GM12878 (cell line): Measurements from ENCODE around the gene VPS26A. TPM values are rescaled to one million over a fixed set of nuclear protein-coding genes. Genes with fewer than 3 reads are reported as not detected.

Experiments used
- ASH2L ChIP-seq: fragments of 300-600, 200-600 bp; sonication (generic); IDR thresholded peaks from 2 replicates; pipeline ENCODE4 v1.6.1; 2017; ENCODE audit warnings: low read depth, mild to moderate bottlenecking, borderline replicate concordance
- ATF2 ChIP-seq: IDR thresholded peaks from 2 replicates; pipeline ENCODE4 v1.6.1; 2012; ENCODE audit warnings: low read length, inconsistent platforms
- CTCF ChIP-seq, 3 experiments: IDR thresholded peaks in 2 of 3; conservative IDR thresholded peaks in 1 of 3; 2 replicates each; pipeline ENCODE4 v1.5.1; 2011; ENCODE audit warnings: low read depth in 3 of 3, low read length in 3 of 3, mild to moderate bottlenecking in 3 of 3, control low read depth in 2 of 3, moderate library complexity in 2 of 3, inconsistent platforms in 1 of 3, mixed read lengths in 1 of 3; ENCODE audit not compliant: control insufficient read depth in 2 of 3, insufficient read depth in 1 of 3; ENCODE audit errors: extremely low read depth in 1 of 3
- EZH2 ChIP-seq: IDR thresholded peaks from 2 replicates; pipeline ENCODE4 v1.6.1; 2012; ENCODE audit warnings: low read depth, mild to moderate bottlenecking, control low read depth, inconsistent platforms, low read length, borderline replicate concordance; ENCODE audit not compliant: control insufficient read depth
- MTA3 ChIP-seq: IDR thresholded peaks from 2 replicates; pipeline ENCODE4 v1.6.1; 2012; ENCODE audit warnings: low read length, inconsistent platforms, borderline replicate concordance
- SKIL ChIP-seq: fragments of 450-650 bp; IDR thresholded peaks from 2 replicates; pipeline ENCODE4 v1.6.1; 2017; ENCODE audit warnings: mild to moderate bottlenecking, low read depth, inconsistent platforms; ENCODE audit not compliant: poor library complexity, severe bottlenecking
- TCF3 ChIP-seq: IDR thresholded peaks from 2 replicates; pipeline ENCODE4 v1.6.1; 2012; ENCODE audit warnings: low read depth, mild to moderate bottlenecking, low read length, borderline replicate concordance; ENCODE audit not compliant: insufficient read depth
- ZNF622 ChIP-seq: fragments of 450-650 bp; IDR thresholded peaks from 2 replicates; pipeline ENCODE4 v1.6.1; 2017; ENCODE audit warnings: mild to moderate bottlenecking, inconsistent platforms
- polyA plus RNA-seq, 11 experiments: library from polyadenylated mRNA; depleted of rRNA in 4 of 11; unstranded in 6 of 11; stranded (reverse) in 5 of 11; fragments of >200 nt; fragmentation: Nextera tagmentation in 4 of 11; fragmentation: Illumina TruSeq in 1 of 11; extraction: Ambion mirVana in 4 of 11; extraction: Trizol in 1 of 11; gene quantifications; 1 replicate in 1 of 11; 2 replicates in 10 of 11; pipeline versions ENCODE4 v1.2.1 to v1.2.3, GENCODE V29; 2011 to 2016; ENCODE audit warnings: inconsistent platforms in 2 of 11, missing spikeins in 2 of 11, low read depth in 1 of 11
- total RNA-seq, 4 experiments: library from RNA; depleted of rRNA in 3 of 4; stranded (reverse); fragments of >200 nt in 3 of 4; fragmentation: Illumina TruSeq in 1 of 4; extraction: Trizol in 1 of 4; gene quantifications; 2 replicates each; pipeline versions ENCODE4 v1.2.1 to v1.2.3, GENCODE V29; 2013 to 2021

The VPS26A gene
- total and polyA plus RNA-seq, 10 of the 15 experiments (the other 5 are each of a cell fraction or from before 2014, with no cell fraction given): 16.8 to 72.3 (median 26.8) TPM

GRCh38 chr10:69176823-69177222 lies 52.8 kb downstream of the VPS26A start (continued):
- no peak for TF ChIP-seq SKIL
- TF ChIP-seq ZNF622: no peak
- TF ChIP-seq ASH2L: no peak
- no peak for TF ChIP-seq MTA3
- TF ChIP-seq EZH2: no peak
- no peak for TF ChIP-seq CTCF (IDR thresholded peaks at IDR 0.05 in 2 of 3, conservative IDR thresholded peaks at IDR 0.05 in 1 of 3; ENCODE audit: control insufficient read depth in 2 of 3, extremely low read depth in 1 of 3, insufficient read depth in 1 of 3, low read depth in 3 of 3, low read length in 3 of 3)
- no peak for TF ChIP-seq TCF3
- TF ChIP-seq ATF2: no peak
